HG03378 (cell line): ENCODE measurements around the gene RSRP1.

ENCODE experiments used
- ATAC-seq: cut with Tn5 transposase; IDR thresholded peaks from one replicate; pipeline ENCODE4 v1.9.1; 2021; ENCODE audit warnings: mild to moderate bottlenecking, moderate library complexity; ENCODE audit not compliant: unreplicated experiment

RSRP1 gene

GRCh38 chr1:25220666-25221065 lies 26.6 kb downstream of the RSRP1 start:
- ATAC-seq, result no peak

- no peak for ATAC-seq
These were observed 27.5 kb downstream of the RSRP1 start for GRCh38 chr1:25219661-25220251.

GRCh38 chr1:25217598-25218232 lies 29.5 kb downstream of the RSRP1 start:
- ATAC-seq, result no peak

- no peak for ATAC-seq
These were observed 30.2 kb downstream of the RSRP1 start for GRCh38 chr1:25217015-25217414.

GRCh38 chr1:25216123-25216522 lies 31.1 kb downstream of the RSRP1 start:
- no peak for ATAC-seq

GRCh38 chr1:25212725-25213124 lies 34.5 kb downstream of the RSRP1 start:
- ATAC-seq, result no peak

- no peak for ATAC-seq
These were observed 36.5 kb downstream of the RSRP1 start for GRCh38 chr1:25210728-25211127.

- no peak for ATAC-seq
These were observed 37.7 kb downstream of the RSRP1 start for GRCh38 chr1:25209516-25209915.

- ATAC-seq, result no peak
These were observed 38.6 kb downstream of the RSRP1 start for GRCh38 chr1:25208561-25209222.

- ATAC-seq, result no peak
These were observed 39.2 kb downstream of the RSRP1 start for GRCh38 chr1:25208092-25208491.

- no peak for ATAC-seq
These were observed 41.1 kb downstream of the RSRP1 start for GRCh38 chr1:25206201-25206600.

- no peak for ATAC-seq
These were observed 41.5 kb downstream of the RSRP1 start for GRCh38 chr1:25205786-25206185.

GRCh38 chr1:25204797-25205480 lies 42.3 kb downstream of the RSRP1 start:
- no peak for ATAC-seq

- ATAC-seq, result no peak
These were observed 46.2 kb downstream of the RSRP1 start for GRCh38 chr1:25201006-25201405.

GRCh38 chr1:25199819-25200620 lies 47.2 kb downstream of the RSRP1 start:
- ATAC-seq, result no peak

GRCh38 chr1:25198663-25199252 lies 48.5 kb downstream of the RSRP1 start:
- ATAC-seq, result no peak

- no peak for ATAC-seq
These were observed 49.1 kb downstream of the RSRP1 start for GRCh38 chr1:25197982-25198662.

- no peak for ATAC-seq
These were observed 49.8 kb downstream of the RSRP1 start for GRCh38 chr1:25197235-25197975.

- ATAC-seq, result no peak
These were observed 50.4 kb downstream of the RSRP1 start for GRCh38 chr1:25196830-25197229.
